HG03045 (cell line): ENCODE results near the gene SSX7.
"Not testable (repeated sequence)": the region's sequence is repeated elsewhere in the genome, so short reads cannot be mapped to it uniquely, and the experiment has no call there.

Experiments used
- ATAC-seq: cut with Tn5 transposase; IDR thresholded peaks from one replicate; pipeline ENCODE4 v1.9.1; 2021; ENCODE audit warnings: mild to moderate bottlenecking, moderate library complexity; ENCODE audit not compliant: unreplicated experiment

The SSX7 gene, protein sequence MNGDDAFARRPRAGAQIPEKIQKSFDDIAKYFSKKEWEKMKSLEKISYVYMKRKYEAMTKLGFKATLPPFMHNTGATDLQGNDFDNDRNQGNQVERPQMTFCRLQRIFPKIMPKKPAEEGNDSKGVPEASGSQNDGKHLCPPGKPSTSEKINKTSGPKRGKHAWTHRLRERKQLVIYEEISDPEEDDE

DNA sequence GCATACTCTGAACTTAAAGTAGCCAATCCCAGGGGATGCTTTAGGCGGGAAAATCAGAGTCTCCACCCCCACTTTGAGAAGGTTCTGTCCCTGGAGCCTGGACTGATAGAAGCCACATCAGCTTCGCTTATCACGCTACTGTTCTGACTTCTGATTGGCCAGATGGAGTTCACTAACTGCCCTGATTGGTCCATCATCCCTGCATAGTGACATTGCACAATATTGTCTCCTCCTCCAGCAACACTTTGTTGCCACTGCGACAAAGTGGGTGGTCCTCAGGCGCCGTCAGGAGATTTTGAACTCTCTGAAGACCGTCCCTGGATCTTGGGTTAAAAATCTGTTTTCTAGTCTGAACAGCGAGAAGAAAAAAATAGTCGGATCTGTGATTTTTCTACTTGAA, at the start of gene SSX7:
Gene SSX7, minus strand, starts transcription at position 101 of the 400 bp plus-strand sequence. CDS start 1,428 bp downstream, outside the sequence.
- not testable (repeated sequence) for ATAC-seq

DNA sequence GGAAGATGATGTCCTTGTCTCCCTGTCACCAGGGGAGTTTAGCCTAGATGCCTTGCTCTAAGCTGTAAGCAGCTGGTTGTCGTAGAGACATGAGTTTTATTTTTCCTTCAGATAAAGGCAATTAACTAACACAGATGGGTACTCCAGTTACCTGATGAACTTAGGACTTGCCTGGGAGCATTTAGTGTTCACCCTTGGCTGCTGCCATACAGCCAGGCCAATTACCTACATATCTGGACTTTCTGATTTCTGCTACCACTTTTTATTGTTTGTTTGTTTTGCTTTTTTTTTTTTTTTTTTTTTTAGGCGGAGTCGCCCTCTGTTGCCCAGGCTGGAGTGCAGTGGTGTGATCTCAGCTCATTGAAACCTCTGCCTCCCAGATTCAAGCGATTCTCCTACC, 37.3 kb upstream of the SSX7 start:
- not testable (repeated sequence) for ATAC-seq

DNA sequence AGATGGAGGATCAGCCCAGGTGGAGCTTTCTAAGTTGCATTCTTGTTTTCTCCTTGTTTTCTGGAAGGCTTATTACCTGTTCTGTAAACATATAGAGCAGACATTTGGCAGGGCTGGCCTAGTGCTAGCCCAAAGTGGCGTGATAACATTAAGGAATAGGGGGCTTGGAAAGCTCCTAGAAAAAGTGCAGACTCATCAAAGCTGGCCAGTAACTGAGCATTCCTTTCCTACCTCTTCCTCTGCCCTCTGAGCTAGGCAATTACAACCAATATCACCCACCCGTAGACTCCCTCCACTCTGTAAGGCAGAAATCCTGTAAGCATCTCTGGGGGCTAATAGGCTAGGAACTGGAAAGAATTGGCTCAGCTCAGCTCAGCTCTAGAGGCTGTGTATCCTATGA, 7.5 kb upstream of the SSX7 start:
- ATAC-seq = not testable (repeated sequence)

DNA sequence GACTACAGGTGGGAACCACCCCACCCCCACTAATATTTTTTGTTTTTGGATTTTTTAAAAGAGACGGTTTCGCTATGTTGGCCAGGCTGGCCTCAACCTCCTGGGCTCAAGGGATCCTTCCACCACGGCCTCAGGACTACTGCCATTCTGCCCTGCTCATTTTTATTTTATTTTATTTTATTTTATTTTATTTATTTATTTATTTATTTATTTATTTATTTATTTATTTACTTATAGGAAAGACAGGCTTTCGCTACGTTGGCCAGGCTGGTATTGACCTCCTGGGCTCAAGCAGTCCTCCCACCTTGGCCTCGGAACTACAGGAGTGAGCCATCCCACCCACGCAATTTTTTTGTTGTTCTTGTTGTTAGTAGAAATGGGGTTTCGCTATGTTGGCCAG, 775 bp upstream of the SSX7 start:
- ATAC-seq = not testable (repeated sequence)

DNA sequence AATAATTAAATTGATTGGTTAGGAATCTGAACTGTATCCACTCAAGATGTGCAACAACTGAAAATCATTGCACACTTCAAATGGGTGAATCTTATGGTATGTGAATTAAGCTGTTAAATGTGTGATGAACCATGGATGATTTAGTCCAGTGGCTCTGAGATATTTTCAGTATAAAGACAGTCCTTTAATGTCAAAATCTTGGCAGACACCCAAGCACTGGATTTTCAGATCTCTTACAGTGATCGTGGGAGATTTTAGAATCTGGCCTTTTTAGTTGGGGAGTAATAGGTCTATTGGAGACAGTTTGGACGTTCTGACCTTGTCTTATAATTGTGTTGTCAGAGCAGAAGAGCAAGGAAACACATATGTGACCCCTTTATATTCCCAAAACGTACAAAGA, 4.0 kb downstream of the SSX7 start:
- not testable (repeated sequence) for ATAC-seq

DNA sequence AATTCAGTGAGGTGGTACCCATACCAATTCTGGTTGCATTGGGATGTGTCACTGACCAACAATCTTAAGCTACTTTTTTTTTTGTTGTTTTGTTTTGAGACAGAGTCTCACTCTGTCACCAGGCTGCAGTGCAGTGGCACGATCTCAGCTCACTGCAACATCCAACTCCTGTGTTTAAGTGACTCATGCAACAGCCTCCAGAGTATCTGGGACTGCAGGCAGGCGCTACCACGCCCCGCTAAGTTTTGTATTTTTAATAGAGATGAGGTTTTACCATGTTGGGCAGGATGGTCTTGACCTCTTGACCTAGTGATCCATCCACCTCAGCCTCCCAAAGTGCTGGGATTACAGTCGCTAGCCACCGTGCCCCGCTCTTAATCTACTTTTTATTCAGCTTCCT, 5.7 kb downstream of the SSX7 start:
- ATAC-seq = not testable (repeated sequence)

DNA sequence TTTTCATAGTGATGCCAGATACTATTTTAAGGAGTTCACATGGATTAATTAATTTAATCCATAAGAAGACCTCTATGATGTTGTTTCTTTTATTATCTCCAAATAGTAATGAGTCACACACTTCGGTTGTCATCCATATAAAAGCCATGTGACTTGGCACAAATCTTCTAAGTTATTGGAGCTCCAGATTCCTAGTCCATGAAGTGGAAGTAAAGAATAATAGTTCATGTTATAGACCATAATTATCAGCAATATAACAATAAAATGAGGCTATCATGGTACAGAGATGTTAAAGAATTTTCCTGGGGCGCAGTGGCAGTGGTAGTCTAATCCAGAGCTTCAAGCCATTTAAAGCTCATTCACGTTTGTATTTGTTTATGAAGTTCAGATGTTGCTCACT, 26.2 kb downstream of the SSX7 start:
- ATAC-seq = not testable (repeated sequence)

DNA sequence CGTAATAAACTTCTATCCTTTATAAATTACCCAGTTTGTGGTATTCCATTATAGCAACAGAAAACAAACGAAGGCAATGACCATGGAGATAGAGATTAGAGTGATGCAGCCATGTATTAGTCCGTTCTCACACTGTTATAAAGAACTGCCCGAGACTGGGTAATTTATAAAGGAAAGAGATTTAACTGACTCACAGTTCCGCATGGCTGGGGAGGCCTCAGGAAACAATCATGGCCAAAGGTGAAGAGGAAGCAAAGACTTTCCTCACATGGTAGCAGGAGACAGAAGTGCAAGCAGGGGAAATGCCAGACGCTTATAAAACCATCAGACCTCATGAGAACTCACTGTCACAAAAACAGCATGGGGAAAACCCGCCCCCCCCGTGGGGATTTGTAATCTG, 34.0 kb downstream of the SSX7 start:
- ATAC-seq = not testable (repeated sequence)

DNA sequence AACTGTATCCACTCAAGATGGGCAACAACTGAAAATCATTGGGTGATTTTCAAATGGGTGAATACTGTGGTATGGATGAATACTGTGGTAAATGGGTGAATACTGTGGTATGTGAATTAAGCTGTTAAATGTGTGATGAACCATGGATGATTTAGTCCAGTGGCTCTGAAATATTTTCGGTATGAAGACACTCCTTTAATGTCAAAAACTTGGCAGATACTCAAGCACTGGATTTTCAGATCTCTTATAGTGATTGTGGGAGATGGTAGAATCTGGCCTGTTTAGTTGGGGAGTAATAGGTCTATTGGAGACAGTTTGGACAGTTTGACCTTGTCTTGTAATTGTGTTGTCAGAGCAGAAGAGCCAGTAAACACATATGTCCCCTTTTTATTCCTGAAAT, 45.7 kb downstream of the SSX7 start:
- ATAC-seq = no peak

DNA sequence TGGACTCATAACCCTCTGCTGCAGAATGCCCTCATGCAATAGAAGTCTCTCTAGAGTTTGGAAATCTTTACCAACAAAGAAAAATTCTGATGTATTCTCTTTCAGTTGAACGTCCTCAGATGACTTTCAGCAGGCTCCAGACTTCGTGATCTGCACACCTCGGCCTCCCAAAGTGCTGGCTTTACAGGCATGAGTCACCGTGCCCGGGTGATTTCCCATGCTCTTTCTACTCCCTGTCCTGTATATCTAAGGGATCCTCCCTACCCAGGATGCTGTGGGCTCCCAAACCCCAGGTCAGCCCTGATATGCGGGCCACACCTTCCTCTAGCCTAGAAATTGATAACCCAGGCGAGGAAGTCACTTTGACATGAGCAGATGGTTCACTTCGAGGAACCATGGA, 51.5 kb downstream of the SSX7 start:
- not testable (repeated sequence) for ATAC-seq

DNA sequence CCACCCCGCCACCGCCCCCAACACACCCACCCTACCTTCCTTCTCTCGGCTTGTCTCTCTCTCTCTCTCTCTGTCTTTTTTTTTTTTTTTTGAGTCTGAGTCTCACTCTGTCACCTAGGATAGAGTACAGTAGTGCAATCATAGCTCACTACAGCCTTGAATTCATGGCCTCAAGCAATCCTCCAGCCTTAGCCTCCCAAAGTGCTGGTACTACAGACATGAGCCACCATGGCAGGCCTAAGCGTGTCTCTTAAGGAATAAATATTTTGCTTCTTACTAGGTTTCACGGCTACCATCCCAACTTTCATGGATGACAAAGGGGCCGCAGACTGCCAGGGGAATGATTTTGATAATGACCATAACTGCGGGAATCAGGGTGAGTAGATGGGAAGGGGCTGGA, 55.8 kb downstream of the SSX7 start:
- no peak for ATAC-seq

DNA sequence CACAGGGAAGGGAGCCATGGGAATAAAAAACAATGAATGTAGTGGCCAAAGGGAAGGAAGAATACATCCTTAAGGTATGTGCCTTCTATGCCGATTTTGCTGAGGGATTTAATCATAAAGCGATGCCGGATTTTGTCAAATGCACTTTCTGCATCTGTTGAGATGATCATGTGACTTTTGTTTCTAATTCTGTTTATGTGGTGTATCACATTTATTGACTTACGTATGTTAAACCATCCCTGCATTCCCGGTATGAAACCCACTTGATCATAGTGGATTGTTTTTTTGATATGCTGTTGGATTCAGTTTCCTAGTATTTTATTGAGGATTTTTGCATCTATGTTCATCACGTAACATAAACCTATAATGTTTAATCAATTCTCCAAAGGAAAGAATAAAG, 60.0 kb downstream of the SSX7 start:
- no peak for ATAC-seq
